PC-9 (cell line): ENCODE data around the gene MANBA. TPM values are rescaled to one million over a fixed set of nuclear protein-coding genes. Genes with fewer than 3 reads are reported as not detected.

ENCODE experiments used
- BruUV-seq: library from RNA; stranded (reverse); fragments of 400-500 nt; replicated peaks from 2 replicates; lab custom pipeline; 2021; lab: Mats Ljungman, UMichigan
- CTCF ChIA-PET: fragments of 300-600 bp; sonication (Branson Sonifier 250); formaldehyde crosslinking; loops from one replicate; lab custom pipeline; 2022; ENCODE audit warnings: antibody characterized with exemption; lab: Charles Lee
- POLR2A ChIA-PET: fragments of 300-600 bp; sonication (Branson Sonifier 250); formaldehyde crosslinking; loops from one replicate; lab custom pipeline; 2022; ENCODE audit warnings: antibody characterized with exemption; ENCODE audit not compliant: unreplicated experiment; lab: Charles Lee
- DNase-seq, 2 experiments: peaks; one replicate each; pipeline versions ENCODE4 v3.0.0 to v3.0.0-alpha.2; 2015 to 2022; ENCODE audit warnings: mixed read lengths in 1 of 2
- H2AFZ ChIP-seq: fragments of 200-600 bp; sonication (generic); 2 replicates; pipeline ENCODE4 v1.8.1; 2017; ENCODE audit warnings: antibody characterized with exemption
- H3F3A ChIP-seq: fragments of 200-600 bp; sonication (generic); 2 replicates; pipeline ENCODE4 v1.8.1; 2017; ENCODE audit warnings: antibody characterized with exemption, mild to moderate bottlenecking, low read depth; ENCODE audit not compliant: insufficient read depth
- H3K27ac ChIP-seq: fragments of 200-600 bp; sonication (generic); 2 replicates; pipeline ENCODE4 v1.6.1; 2016; ENCODE audit warnings: mixed run types
- H3K27me3 ChIP-seq: fragments of 200-600 bp; sonication (generic); 2 replicates; pipeline ENCODE4 v1.6.1; 2016; ENCODE audit warnings: low read depth, mixed run types; ENCODE audit not compliant: insufficient read depth
- H3K36me3 ChIP-seq: fragments of 200-600 bp; sonication (generic); 2 replicates; pipeline ENCODE4 v1.6.1; 2016; ENCODE audit warnings: low read depth, mixed run types
- H3K4me1 ChIP-seq: fragments of 200-600 bp; sonication (generic); replicated peaks from 2 replicates; pipeline ENCODE4 v1.6.1; 2016; ENCODE audit warnings: mixed run types; ENCODE audit not compliant: insufficient read depth
- H3K4me2 ChIP-seq: fragments of 200-600 bp; sonication (generic); 2 replicates; pipeline ENCODE4 v1.6.1; 2017; ENCODE audit warnings: mixed run types
- H3K4me3 ChIP-seq: fragments of 200-600 bp; sonication (generic); 2 replicates; pipeline ENCODE4 v1.6.1; 2016; ENCODE audit warnings: mixed run types
- H3K79me2 ChIP-seq: fragments of 200-600 bp; sonication (generic); 2 replicates; pipeline ENCODE4 v1.6.1; 2017; ENCODE audit warnings: low read depth, mixed run types
- H3K9me2 ChIP-seq: fragments of 200-600 bp; sonication (generic); 2 replicates; pipeline ENCODE4 v1.8.1; 2017; ENCODE audit warnings: mild to moderate bottlenecking; ENCODE audit not compliant: insufficient read depth
- H3K9me3 ChIP-seq: fragments of 200-600 bp; sonication (generic); 2 replicates; pipeline ENCODE4 v1.8.1; 2016; ENCODE audit warnings: low read depth; ENCODE audit not compliant: insufficient read depth
- H4K20me1 ChIP-seq: fragments of 200-600 bp; sonication (generic); 2 replicates; pipeline ENCODE4 v1.8.1; 2017; ENCODE audit not compliant: insufficient read depth
- CTCF ChIP-seq: fragments of 200-600 bp; sonication (generic); conservative IDR thresholded peaks from 2 replicates; pipeline ENCODE4 v1.6.1; 2017; ENCODE audit warnings: mixed run types, antibody characterized with exemption, mild to moderate bottlenecking, moderate library complexity
- EZH2 ChIP-seq: fragments of 200-600 bp; sonication (generic); IDR thresholded peaks from 2 replicates; pipeline ENCODE4 v1.8.0; 2017; ENCODE audit warnings: antibody characterized with exemption, low read depth
- intact Hi-C: fragments of 100-400 bp; cut with micrococcal nuclease; formaldehyde crosslinking; loops from one replicate; pipeline ENCODE4 v1.10.0; 2022; ENCODE audit not compliant: unreplicated experiment
- total RNA-seq: library from RNA; stranded (reverse); gene quantifications from 2 replicates; pipeline ENCODE4 v1.2.3, GENCODE V29; 2021

Gene MANBA
- total RNA-seq, 1 experiment from 2014 or later, result 11.8 TPM

DNA sequence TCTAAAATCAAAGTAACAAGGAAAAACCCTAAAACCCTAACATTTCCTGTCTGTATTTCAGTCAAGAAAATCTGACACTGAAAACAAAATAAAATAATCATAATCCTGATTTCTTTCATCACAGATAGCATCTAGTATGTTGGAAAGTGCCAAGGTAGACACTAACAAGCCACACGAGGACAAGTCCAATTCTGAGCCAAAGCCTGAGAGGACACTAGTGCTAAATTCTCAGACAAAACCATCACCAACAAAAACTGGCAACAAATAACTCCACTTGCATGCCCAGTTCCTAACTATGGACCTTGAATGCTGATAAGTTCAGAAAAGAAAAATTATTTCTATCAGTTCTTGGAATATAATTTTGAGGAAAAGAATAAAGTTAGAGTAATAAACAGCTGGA lies 113.7 kb downstream of the MANBA start:
- Histone ChIP-seq H3K36me3 (no peaks in the 10 kb centered on the region; the same call in none of the 2 replicates), H3K27me3 (no peaks in the 10 kb centered on the region), H3K4me2 (no peak overlapping the region), H4K20me1 (no peaks in the 10 kb centered on the region), H3F3A (no peaks in the 10 kb centered on the region), H3K9me2 (no peaks in the 10 kb centered on the region; the same call in 1 of the 2 replicates), H3K4me1 (no peaks in the 10 kb centered on the region), H3K9me3 (no peaks in the 10 kb centered on the region), H3K27ac (no peak overlapping the region), H3K79me2 (no peaks in the 10 kb centered on the region), H2AFZ (no peak overlapping the region), H3K4me3 (no peak overlapping the region)
- CTCF ChIA-PET, result no interaction called here
- DNase-seq, result no peak
- TF ChIP-seq CTCF, result no peak
- no peak for TF ChIP-seq EZH2
- intact Hi-C loops, result no loop called here
- no TSS peak for BruUV-seq
- POLR2A ChIA-PET, result no interaction called here

GRCh38 chr4:102642631-102643298 lies 118.0 kb downstream of the MANBA start:
- H2AFZ ChIP-seq, result no peak overlapping the region

DNA sequence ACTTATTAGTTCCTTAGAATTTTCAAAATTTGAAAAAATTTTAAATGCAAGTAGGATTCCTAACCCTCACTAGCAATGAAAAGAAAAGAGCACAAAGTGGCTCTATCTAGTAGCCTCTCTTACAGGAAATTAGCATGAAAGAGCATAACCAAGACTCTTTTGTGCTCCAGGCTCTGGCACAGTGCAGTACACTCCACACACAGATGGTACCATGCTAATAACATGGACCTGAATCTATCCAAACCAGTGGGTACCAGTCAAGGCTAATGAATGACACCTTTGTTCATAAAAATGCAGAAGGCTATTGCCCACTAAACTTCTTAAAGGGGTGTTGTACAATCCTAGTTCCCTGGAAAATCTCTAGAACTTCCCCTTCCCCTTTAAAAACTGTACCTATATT lies 119.0 kb downstream of the MANBA start:
- CTCF ChIA-PET, result no interaction called here
- H3K36me3 ChIP-seq, result no peaks in the 10 kb centered on the region
- POLR2A ChIA-PET, result no interaction called here
- H3K9me3 ChIP-seq, result no peaks in the 10 kb centered on the region
- peaks cover 13% of the 10 kb centered on the region for H3K4me1 ChIP-seq
- no peaks in the 10 kb centered on the region for H3K9me2 ChIP-seq
- H2AFZ ChIP-seq, result no peak overlapping the region
- H3K4me2 ChIP-seq, result no peak overlapping the region
- H3K27ac ChIP-seq, result no peak overlapping the region
- H3F3A ChIP-seq, result no peaks in the 10 kb centered on the region
- no peak overlapping the region for H3K4me3 ChIP-seq
- no peak for DNase-seq
- intact Hi-C loops, result no loop called here
- TF ChIP-seq EZH2 (no peak), CTCF (no peak)
- H4K20me1 ChIP-seq, result no peaks in the 10 kb centered on the region
- BruUV-seq, result no TSS peak
- H3K79me2 ChIP-seq, result no peaks in the 10 kb centered on the region
- no peaks in the 10 kb centered on the region for H3K27me3 ChIP-seq

More at GRCh38 chr4:102642631-102643298, 118.0 kb downstream of the MANBA start:
- Histone ChIP-seq H3K9me3 (no peaks in the 10 kb centered on the region), H3F3A (no peaks in the 10 kb centered on the region), H3K9me2 (no peaks in the 10 kb centered on the region), H3K79me2 (no peaks in the 10 kb centered on the region), H3K4me3 (no peak overlapping the region), H3K27me3 (no peaks in the 10 kb centered on the region), H3K4me1 (peaks cover 13% of the 10 kb centered on the region), H3K27ac (no peak overlapping the region), H4K20me1 (no peaks in the 10 kb centered on the region), H3K36me3 (no peaks in the 10 kb centered on the region), H3K4me2 (no peak overlapping the region)
- no peak for DNase-seq
- no peak for TF ChIP-seq CTCF
- no peak for TF ChIP-seq EZH2
- no TSS peak for BruUV-seq
- intact Hi-C loops, result no loop called here
- ChIA-PET POLR2A (no interaction called here), CTCF (no interaction called here)
